ENCODE results near the gene CLIC4.
"Not testable (repeated sequence)": the region's sequence is repeated elsewhere in the genome, so short reads cannot be mapped to it uniquely, and the experiment has no call there.

Gene CLIC4

DNA sequence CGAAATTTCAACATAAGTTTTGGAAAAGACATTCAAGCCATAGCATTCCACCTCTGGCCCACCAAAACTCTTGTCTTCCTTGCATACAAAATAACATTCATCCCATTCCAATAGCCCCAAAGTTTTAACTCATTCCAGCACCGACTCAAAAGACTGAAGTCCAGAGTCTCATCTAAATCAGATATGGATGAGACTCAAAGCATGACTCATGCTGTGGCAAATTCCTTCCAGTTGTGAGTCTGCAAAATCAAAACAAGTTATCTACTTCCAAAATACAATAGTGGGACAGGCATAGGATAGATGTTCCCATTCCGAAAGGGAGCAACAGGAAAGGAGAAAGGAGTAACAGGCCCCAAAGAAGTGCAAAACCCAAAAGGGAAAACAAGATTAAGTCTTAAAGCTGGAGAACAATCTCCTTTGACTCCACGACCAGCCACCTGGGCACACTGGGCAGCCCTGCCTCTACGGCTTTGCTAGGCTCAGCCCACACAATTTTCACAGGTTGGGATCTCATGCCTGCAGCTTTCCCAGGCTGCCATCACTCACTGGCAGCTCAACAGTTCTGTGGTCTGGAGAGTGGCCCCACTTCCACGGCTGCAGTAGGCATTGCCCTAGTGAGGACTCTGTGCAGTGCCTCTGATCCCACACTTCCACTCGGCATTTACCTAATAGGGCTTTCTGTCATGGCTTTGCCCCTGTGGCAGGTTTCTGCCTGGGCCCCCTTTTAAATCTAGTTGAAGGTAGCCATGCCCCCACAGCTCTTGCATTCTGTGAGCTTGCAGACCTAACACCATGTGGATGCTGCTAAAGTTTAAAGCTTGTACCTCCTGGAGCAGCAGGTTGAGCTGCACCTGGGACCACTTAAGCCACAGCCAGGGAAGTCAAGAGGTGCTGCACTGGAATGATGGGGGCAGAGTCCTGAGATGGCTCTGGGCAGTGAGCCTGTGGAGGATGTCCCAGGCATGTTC, 133.8 kb downstream of the CLIC4 start:
- DNase-seq = no peak

DNA sequence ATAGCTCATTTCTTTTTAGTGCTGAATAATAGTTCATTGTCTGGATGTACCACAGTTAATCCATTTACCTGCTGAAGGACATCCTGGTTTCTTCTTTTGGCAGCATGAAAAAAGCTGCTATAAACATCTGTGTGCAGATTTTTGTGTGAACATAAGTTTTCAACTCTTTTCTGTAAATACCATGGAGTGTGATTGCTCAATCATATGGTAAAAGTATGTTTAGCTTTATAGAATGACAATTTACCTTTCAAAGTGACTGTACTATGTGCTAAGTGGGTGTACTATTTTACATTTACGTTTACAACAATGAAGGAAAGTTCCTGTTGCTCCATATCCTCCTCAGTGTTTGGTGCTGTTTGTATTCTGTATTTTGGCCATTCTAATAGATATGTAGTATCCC, 135.8 kb downstream of the CLIC4 start:
- DNase-seq = no peak

DNA sequence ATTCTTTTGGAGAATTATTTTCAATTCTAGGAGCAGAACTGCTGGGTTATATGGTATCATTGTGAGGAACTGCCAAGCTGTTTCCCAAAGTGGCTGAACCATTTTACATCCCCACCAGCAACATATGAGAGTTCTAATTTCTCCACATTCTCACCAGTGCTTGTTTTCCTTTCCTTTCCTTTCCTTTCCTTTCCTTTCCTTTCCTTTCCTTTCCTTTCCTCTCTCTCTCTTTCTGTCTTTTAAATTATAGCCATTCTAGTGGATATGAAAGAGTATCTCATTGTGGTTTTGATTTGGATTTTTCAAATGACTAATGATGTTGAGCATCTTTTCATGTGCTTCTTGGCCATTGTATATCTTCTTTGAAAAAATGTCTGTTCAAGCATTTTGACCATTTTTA, 139.5 kb downstream of the CLIC4 start:
- DNase-seq = no peak

DNA sequence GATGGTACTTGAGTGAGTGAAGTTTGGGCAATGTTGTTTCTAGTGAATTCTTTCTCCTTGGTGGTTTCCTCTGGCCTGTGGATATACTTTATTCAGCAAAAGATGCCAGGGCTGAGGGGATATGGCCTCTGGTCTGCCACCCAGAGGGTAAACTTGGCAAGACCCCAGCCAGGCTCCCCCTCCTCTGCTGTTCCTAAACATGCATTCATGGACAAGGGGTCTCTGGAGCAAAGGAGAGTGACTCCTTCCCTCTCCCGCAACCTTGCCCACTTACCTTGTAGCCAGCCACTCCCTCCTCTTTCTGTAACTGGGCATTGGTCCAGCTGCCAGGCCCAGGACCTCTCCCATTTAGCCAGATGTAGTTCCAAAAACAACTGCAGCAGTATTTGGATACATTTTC, 141.0 kb downstream of the CLIC4 start:
- DNase-seq = no peak

DNA sequence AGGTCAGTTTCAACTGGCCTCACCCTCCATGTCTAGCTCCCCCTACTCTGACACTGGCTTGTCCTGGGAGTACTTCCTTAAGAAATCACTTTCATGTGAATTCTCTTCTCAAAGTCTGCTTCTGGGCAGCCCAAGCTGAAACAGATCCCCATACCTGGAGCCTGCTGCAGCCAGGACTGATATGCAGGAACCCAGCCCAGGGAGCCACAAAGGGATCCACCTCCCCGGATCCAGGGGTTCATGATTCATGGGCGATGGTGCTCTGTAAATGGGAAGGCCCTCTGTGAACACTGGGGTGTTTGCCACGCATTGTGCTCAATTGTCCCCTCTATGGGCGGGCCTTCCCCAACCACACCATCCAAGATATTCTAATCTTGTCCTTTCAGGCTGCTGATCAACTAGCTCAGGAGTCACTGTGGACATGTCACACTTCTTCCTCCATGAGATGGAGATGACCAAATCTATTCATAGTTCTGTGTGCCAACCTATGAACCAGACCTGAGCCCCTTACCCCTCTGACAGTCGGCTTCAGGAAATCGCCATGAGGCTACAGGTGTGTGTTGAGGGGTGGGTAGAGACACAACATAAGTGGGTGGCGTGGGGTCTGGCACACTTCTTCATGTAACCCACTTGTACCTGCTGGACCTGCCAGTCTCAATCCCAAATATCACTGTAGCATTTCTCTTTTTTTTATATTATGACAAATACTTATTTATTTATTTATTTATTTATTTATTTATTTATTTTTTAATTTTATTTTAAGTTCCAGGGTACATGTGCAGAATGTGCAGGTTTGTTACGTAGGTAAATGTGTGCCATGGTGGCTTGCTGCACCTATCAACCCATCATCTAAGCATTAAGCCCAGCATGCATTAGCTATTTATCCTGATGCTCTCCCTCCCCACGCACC, 143.1 kb downstream of the CLIC4 start:
- peak; percentile 78 for DNase-seq

DNA sequence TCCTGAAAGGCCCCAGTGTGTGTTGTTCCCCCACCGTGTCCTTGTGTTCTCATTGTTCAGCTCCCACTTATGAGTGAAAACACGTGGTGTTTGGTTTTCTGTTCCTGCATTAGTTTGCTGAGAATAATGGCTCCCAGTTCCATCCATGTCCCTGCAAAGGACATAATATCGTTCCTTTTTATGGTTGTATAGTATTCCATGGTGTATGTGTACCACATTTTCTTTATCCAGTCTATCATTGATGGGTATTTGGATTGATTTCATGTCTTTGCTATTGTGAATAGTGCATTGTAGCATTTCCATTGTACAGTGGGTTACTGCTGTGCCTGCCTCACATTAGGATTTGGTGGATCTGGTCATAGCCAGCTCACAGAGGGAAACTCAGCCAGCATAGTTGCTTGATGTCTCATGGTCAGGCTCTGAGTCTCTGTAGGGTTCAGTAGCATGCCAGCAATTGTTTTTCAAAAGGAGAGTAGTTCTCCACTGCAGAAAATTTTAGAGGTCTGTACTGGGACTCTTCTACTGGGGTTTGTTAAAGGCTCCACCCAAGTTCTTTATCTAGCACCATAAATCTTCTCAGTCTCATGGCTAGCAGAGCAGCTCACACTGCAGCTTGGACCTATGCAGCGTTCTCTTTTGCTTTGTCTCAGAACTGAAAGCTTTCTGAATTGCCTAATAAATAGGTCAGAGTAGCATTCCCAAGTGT, 143.9 kb downstream of the CLIC4 start:
- DNase-seq = peak; percentile 50

DNA sequence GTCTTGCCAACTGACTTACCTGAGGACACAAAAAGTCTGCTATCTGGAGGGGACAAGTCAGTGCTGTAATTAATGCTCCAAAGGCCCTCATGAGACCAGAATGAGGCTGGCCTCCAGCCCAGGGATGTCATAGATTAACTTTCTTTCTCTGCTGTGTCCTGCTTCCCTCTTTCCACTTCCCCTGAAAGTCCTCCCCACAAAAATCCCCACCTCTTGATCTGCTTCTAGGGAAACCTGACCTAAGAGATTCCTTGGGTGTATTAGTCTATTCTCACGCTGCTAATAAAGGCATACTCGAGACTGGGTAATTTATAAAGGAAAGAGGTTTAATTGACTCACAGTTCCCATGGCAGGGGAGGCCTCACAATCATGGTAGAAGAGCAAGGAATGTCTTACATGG, 145.6 kb downstream of the CLIC4 start:
- no peak for DNase-seq

DNA sequence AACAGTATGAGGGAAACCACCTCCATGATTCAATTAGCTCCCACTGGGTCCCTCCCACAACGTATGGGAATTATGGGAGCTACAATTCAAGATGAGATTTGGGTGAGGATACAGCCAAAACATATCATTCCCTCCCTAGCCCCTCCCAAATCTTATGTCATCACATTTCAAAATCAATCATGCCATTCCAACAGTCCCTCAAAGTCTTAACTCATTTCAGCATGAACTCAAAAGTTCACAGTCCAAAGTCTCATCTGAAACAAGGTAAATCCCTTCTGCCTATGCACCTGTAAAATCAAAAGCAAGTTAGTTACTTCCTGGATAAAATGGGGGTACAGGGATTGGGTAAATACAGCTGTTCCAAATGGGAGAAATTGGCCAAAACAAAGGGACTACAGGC, 146.1 kb downstream of the CLIC4 start:
- DNase-seq = not testable (repeated sequence)

DNA sequence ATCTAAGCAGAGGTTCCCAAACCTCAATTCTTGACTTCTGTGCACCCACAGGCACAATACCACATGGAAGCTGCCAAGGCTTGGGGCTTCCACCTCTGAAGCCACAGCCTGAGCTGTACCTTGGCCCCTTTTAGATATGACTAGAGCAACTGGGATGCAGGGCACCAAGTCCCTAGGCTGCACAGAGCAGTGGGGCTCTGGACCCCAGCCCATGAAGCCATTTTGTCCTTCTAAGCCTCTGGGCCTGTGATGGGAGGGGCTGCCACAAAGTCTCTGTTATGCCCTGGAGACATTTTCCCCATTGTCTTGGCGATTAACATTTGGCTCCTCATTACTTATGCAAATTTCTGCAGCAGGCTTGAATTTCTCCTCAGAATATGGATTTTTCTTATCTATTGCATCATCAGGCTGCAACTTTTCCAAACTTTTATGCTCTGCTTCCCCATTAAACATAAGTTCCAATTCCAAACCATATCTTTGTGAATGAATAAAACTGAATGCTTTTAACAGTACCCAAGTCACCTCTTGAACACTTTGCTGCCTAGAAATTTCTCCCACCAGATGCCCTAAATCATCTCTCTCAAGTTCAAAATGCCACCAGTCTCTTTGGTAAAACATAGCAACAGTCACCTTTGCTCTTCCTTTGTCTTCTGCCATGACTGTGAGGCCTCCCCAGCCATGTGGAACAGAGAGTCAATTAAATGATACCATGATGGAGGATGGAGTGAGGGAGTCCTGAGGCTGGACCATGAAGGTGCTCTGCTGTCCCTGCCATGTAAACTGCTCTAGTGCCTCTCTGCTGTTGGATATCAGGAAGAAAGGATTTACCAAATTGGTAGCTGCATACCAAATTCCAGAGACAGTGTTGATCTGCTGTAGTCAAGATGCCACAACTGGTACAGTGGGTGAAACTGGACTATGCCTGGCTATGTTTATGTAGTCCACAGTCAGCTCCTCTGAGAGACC, 147.2 kb downstream of the CLIC4 start:
- DNase-seq = no peak

DNA sequence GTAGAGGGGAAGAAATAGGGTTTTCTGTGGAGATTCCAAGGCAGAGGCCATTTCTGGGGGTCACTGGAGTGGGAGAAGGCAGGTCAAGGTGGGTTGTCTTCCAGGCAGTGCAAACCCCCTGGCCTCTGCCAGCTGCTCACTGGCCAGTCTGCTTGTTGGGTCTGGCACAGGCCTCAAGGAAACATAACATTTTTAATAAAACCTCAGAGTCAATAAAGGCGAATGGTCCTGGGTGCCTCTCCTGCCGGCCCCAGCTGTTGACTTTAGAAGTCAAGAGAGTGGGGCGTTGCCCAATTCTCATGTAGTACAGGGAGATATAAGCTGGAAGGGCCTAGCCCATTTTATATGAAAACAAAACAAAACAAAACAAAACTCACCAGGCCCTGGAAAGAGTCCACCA, 148.2 kb downstream of the CLIC4 start:
- no peak for DNase-seq

Measured in hematopoietic multipotent progenitor cell treated with erythropoietin and hydrocortisone succinate and interleukin-3 and kit ligand, for 4 days (in vitro differentiated cells).